GM19239 (cell line): Measurements from ENCODE around the gene PBX3.
A peak's percentile ranks its signal among the peaks of the same experiment; 100 is the strongest.

Experiments used
- DNase-seq: peaks from one replicate; pipeline ENCODE4 v3.0.0; 2011; ENCODE audit warnings: low spot score; ENCODE audit not compliant: insufficient read length
- FAIRE-seq: peaks from 2 replicates; lab custom pipeline; 2011; peaks lifted over from hg19 to GRCh38; lab: Jason Lieb, UNC

Gene PBX3

DNA sequence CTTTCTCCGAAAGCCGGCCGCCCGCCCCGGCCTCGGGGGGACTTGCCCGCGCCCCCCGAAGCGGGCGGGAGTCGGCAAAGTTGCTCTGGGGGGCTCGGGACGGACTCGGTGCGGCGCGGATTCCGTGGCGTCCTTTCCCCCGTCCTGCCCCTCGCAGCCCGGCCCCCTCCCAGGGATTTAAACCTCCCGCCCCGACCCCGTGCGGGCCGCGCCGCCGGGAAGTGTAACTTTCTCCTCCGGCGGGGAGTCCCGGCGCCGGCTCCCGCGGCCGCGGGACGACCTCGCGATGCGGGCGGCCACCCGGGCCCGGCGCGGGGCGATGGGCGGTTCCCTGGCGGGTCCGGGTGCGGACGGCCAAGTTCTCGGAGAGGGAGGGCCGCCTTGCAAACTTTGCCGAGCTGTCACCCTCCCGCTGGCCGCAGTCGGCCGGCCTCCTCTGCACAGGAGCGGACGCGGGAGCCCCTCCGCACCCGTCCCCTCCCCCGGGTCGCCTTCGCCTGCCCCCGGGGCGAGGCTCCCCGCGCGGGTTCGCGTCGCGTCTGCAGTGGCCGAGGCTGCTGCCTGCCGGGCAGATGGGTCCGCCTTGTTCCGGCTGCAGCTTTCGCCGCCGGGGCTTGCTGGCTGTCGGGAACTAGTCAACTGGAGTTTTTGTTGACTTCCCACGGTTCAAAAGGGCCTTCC, 732 bp downstream of the PBX3 start:
- FAIRE-seq = no peak
- no peak for DNase-seq

DNA sequence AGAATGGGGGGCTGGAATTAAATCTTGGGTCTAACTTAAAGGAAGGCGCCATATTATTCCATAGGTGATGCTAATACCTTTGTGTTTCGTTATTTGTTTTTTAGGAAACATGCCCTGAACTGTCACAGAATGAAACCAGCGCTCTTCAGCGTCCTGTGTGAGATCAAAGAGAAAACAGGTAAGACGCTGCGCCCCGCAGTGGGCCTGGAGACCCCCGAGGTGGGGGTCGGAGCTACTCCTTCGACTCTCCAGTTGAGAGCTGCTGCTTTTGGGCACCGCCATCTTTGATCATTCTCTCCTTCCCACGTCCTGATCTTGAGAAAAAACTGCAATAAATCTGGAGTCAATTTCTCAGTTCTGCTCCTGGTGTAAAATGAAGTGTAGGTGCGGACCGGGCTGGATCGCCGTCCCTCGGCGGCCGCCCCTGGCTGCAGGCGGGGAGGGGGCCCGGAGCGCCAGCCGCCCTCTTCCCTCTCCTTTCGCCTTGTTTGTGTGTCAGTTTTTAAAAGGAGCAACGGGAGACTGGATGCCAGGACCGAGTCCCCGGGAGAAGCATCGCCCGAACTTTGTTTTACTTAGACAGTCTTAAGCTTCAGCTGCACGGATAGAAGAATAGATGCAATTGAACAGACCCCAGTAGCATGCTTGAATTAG, 1.4 kb downstream of the PBX3 start:
- FAIRE-seq (peak; percentile 76), DNase-seq (no peak)

DNA sequence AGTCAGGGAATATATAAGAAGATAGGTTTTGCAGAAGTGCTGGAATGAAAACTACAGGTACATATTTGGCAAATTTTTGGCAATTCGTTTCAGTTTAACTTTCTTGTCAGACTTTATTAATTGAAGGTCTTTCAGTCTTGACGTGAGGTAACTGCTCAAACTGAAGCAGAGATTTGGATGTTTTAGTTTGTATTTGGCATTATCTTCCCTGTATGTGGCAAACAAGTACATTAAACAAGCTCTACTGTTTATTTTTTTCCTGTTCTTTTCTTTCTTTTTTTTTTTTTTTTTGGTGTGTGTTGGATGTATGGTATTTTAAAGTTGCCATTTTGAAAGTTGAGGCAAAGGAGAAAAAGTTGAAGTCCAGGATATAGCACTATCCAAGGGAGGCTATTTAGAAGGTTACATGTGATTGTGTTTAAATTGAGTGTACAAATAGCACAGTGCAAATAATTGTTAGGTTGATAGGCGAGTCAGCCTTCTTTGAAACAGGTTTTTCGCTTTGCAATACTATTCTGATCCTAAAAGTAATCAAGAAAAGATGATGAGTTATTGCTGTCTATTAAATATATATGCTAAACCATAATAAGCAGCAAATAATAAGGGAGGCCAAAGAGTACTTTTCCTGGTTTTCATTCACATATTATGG, 2.2 kb downstream of the PBX3 start:
- FAIRE-seq (no peak), DNase-seq (no peak)

DNA sequence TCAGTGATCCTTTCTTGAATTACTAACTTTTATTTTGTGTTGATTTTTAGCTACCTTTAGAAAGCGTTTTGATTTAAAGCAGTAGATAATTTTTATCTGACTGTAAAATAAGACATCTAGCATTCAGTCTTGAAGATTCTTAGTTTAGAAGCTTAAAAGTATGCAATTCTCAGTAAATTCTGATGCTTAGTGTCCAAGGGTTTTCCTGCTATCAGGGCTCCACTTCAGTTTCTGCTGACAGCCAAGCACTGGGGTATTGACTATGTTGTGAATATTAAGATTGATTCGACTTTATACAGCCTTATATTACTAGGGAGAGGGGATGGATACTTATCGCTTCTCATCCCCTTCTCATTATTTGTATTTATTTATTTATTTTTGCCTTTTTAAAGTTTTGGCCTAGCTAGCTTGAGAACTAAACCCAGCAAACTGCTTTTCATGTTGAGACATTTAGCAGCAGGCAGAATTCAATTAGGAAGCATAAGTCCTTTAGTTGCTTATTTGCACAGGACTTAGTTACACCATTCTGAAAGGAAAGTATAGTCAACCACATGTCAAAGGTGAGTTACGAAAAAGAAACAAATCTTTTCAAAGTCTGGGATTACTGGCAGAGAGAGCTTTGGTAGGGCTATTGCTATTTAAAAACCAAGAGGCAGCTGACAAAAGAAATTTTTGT, 2.9 kb downstream of the PBX3 start:
- DNase-seq = no peak
- no peak for FAIRE-seq

DNA sequence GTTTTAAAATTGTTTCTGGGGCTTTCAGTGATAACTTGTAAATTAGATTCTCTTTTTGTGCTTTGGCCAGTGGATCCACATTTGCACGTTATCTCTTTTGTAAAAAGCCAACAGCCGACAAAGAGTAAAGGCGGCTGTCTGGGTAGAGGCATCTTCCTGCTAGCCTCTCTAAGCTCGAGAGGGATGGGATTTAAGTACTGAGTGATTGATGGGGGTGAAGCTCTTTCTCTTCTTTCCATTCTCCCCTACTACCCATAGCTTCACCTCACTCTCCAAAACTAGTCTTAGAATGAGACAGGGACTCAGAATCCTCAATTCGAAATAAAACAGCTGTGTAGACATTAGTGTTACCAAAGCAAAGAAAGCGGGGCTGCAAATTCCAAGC, 3.4 kb downstream of the PBX3 start:
- DNase-seq (no peak), FAIRE-seq (peak; percentile 64)

DNA sequence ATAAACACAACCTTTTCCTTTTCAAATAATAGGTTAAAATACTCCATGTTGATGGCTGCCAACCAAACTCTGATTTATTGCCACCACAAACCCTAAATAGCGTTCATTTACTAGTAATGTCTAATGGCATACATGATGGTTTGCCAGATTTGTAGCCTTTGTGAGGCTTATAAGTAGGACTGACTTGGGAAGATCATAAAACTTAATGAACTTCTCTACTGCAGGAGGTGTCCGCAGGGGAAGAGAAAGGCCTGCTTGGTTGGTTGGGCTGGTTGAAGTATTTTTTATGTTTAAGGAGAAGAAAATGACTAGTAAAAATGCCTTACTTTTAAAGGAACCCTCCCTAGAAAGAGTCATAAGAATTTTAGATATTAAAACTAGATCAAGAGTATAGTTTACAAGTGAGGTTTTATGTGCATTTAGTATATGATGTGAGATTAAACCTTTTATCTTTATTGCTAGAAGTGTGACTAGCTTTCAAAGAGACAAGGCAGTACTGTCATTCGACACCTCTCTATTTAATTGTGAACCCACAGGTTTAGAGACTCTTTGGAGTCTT, 5.0 kb downstream of the PBX3 start:
- FAIRE-seq = peak; percentile 67

DNA sequence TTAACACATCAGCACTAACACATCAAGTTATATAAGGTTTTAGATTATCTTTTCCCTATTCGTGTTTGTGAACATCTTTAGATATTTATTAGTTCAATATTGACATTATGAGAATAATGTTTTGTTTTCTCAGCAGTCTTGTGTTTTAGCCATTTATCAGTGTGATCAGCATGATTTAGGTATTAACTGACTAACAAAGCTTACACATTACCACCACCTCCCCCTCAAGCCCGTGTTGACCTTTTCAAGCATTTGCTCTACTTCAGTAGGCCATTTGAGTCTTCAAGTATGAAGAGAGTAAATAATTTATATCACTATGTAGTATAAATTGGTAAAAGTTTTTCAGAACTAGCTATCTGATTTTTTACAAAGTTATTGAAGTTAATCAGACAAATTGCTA, 6.9 kb downstream of the PBX3 start:
- peak; percentile 44 for FAIRE-seq

More for the DNA sequence above, 5.0 kb downstream of the PBX3 start:
- DNase-seq = no peak

DNA sequence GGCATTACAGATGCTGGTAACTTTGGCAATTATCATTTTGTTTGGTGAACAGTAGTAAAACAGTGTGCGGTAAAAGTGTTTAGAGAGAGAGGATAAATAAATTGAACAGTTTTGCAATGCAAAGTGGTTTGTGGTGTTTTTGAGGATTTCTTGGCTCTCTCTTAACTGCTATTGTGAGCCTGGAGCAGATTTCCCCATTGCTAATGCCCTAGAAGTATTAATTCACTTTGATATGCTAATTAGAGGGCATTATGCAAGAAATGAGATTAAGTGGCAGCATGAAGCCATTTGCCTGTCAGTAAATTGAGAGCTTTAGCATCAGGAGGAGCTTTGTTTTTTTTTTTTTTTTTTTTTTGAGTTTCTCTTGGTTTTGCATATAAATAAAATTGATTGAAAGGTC, 8.2 kb downstream of the PBX3 start:
- FAIRE-seq (no peak), DNase-seq (no peak)

More for the DNA sequence above, 6.9 kb downstream of the PBX3 start:
- DNase-seq = no peak

DNA sequence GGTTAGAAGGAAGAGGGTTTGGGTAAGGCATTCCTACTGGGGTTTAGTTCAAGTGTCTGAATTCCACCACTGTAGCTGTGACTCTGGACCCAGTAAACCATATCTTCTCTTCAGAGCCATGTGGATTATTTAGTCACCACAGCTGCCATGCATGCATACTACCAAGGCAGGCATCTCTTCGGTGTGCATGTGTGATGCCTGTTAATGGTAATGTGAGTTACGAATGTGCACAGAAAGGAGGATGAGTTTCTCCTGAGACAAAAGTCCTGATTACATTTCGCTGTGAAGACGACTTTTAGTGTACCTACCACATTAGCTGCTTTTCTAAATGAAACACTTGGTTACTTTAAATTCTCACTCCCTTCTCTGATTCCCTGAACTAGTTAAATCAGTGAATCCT, 9.3 kb downstream of the PBX3 start:
- no peak for DNase-seq
- no peak for FAIRE-seq

DNA sequence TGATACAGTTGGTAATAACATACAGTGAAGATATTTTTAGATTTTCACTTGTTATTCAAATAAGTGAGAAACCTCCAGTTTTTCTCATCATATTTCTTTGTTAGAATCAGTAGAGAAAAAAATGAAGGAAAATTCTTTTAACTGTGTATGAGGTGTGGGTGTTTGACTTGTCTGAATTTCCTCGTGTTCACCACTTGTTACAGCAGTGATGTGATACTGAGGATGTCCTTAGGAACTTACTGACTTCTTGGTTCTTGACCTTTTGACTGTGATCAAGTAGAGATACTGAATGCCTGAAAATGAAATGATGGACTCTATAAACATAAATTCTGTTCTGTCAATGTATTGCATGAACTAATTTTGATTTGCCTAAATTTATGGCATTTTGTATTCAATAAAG, 10.7 kb downstream of the PBX3 start:
- DNase-seq = no peak
- FAIRE-seq = peak; percentile 51

DNA sequence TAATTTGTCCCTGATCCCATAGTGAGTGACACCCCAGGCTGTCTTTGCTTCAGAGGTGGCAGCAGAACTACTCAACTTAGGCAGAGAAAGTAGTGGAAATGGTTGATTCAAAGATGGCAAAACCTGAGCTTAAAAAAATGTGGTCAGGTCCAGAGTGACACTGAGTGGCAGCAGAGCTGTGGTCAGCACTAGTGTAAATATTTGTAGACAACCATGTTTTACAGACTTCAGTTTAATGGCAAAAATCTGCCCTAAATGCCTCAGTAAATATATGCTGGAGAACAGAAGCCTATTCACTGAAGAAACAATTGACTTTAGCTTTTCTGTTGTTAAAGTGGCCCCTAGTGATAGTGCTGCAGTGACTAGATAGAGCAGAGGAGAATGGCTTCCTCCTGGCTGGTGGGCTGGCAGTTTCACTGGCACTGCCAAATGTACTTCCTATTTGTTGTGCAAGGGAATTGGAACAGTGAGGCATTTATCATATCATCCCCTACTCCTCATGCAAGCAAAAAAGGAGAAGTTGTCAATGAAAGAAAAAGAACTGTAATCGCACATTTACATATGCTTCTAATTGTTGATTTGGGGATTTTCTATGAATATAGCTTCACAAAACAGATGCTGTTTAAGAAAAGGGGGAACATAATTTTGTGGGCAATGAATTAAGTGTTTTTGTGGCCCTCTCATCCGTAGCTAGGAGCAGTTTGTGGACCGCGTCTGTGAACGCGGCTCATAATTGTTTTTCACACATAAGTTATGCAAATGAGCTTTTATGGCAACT, 12.0 kb downstream of the PBX3 start:
- FAIRE-seq = peak; percentile 95
- DNase-seq = no peak

DNA sequence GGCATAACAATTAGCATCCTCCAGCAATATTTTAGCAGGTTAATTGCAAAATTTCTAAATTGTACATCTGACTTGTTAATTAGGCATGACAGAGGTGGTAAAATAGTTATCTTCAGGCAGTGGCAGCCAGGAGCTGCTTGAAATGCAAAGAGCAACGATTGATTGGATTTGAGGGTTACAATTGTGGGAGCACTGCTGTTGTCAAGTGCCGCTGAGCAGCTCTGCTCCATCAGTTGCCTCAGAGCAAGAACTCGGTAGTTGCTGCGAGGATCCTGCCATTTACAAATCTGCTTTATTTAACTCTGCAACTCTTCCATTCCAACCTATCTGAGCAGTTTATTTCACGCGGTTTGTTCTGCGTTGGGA, 12.6 kb downstream of the PBX3 start:
- DNase-seq = no peak
- FAIRE-seq = no peak

DNA sequence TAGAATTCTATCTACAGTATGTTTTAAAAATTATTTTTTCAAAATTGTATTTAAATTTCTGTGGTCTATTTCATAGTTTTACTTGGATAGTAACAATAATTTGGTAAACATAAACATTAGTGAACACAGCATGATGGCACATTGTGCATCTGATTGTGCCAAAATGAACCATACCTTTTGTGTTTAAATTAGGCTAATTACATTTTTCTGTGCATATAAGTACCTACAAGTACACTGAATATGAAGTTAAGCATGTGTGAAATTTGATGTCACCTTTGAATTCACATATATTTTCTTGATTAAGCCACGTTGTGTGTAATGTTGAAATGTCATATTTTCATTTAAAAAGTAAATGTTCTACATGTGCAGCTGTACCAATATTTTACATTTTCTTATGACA, 13.4 kb downstream of the PBX3 start:
- DNase-seq (no peak), FAIRE-seq (no peak)

DNA sequence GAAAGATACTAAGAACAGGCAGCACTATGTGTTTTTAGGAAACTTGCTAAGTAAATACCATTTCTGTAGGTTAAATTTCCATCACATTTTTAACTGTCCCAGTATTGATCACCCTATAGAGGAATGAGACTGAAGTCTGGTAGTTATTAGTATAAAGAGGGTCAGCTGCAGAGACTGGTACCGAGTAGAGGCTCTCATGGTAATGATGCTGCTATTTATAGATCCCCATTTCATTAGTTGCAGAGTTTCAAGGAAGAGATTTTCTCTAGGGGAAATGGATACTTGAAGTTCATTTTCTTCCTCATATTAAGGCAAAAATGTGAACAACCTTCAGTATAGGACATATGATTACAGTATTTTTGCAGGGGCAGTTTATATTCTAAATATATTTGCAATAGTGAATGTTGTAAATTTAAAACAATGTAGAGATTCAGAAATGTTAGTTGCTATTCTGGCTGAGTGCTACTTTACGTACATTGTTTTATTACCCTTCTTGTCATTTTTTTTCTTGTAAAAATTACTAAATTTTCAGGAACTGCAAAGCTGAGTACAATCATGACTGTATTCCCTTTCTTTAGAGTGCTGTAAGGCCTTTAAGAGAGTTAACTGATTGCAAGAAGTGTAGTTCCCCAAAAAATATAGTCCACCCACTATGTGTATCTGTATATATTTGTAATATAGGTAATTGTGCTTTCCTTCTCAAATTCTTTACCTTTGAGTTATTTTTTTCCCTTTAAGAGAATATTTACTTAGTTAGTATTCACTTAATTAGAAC, 14.7 kb downstream of the PBX3 start:
- no peak for DNase-seq
- FAIRE-seq = peak; percentile 45

DNA sequence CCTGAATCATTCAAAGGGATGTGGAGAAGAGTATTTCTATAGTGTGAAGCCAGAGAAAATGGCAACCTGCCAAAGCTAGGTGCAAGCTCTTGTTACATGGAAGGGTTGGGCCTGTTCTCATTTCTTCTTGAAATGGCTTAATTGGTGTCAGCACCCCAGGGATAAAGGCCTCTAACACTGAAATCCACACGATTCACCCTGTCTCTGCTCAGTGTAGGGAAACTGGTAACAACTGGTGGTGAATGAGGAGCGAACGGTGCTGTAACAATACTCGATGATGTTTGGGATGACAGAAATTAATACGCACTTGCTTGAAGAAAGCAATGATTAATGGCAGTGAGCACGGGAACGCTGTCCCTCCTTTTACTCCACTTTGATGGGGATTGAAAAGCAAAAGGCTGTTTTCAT, 16.2 kb downstream of the PBX3 start:
- DNase-seq = no peak
- FAIRE-seq = peak; percentile 48

DNA sequence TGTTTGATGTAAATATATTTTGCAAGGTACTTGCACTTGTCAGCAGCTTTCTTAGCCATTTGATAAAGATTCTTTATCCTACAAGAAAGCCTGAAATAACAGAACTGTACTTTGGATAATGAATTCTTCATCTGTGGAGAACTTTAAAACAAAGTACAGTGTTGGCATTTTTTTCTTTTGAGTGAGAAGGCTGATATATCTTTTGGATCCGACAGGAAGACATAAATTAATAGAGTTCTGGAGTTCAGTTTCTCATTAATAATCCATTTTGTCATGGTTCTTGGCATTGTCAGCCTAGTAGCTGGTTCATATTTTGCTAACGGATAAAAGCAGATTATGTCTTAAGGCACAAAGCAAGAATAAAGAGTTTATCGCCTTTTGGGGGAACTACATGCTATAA, 17.0 kb downstream of the PBX3 start:
- no peak for FAIRE-seq
- no peak for DNase-seq

DNA sequence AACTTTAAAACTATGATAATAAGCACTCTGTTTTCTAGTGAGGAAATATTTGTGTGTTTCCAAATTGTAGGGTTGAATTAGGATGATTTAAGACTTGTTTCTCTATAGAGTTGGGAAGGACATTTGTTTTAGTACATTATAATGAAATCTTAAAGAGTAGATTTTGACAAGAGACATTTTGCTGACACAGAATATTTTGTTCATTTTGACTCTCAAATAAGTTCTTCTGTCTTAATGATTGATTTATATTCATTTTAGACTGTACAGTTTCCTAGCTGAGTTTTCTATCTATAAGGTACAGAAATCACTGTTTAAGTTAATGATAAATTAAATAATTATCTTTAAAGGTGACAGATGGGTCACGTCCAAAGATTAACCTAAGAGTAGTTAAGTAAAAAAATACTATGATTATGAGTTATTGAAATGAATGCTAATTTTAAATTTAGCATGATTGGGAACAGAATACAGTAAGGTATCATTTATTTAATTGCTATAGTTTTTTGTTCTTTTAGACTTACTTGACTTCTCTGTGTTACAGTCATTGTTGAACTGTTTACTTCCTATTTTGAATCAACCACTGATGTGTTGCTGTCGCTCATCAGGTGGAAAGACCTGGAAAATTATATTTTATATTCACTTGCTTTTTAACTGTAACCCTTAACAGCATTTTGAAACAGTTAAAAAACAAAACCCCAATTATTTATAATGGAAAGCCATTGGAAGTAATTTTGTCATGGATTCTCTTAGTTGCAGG, 19.5 kb downstream of the PBX3 start:
- DNase-seq (no peak), FAIRE-seq (no peak)

DNA sequence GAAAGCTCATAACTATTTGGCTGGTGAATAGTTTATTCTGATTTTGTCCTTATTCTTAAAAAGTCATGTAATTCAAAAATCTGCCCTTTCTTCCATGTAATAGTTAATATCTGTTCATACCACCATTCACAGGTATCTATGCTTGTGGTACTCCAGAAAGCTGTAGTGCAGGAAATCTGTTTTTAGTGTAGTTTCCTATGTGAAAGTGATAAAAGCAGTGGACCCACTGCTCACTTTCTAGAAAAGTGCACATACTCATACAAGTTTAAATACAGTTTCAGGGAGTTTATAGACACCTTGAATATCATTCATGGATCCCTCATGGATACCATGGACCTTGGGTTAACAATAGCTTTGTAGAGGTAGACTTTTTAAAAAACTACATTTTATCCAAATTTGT, 20.2 kb downstream of the PBX3 start:
- no peak for DNase-seq
- peak; percentile 85 for FAIRE-seq

DNA sequence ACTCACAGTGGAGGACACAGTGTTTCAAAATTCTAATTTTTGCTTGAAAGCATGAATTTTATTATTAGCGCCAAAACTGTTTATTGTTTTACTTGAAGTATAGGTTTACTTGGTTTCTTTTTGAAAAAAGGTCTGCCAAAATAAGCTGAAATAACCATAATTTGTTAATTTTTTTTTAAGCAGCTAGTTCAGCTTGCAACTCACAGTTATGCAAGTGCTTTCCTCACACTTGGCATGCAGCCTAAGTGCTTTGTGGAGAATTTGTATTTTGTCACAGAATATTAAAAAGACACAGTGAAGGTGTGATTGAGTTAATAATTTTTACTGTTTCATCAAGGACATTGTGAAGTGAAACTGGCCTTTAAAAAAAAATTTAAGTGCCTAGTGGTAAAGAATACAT, 21.6 kb downstream of the PBX3 start:
- peak; percentile 78 for FAIRE-seq
- DNase-seq = no peak
